ENCODE results near the gene SCN5A. TPM values are rescaled to one million over a fixed set of nuclear protein-coding genes. Genes with fewer than 3 reads are reported as not detected.

The SCN5A gene
- total and polyA plus RNA-seq, 2 experiments from 2014 or later: 10.2 to 10.6 TPM

DNA sequence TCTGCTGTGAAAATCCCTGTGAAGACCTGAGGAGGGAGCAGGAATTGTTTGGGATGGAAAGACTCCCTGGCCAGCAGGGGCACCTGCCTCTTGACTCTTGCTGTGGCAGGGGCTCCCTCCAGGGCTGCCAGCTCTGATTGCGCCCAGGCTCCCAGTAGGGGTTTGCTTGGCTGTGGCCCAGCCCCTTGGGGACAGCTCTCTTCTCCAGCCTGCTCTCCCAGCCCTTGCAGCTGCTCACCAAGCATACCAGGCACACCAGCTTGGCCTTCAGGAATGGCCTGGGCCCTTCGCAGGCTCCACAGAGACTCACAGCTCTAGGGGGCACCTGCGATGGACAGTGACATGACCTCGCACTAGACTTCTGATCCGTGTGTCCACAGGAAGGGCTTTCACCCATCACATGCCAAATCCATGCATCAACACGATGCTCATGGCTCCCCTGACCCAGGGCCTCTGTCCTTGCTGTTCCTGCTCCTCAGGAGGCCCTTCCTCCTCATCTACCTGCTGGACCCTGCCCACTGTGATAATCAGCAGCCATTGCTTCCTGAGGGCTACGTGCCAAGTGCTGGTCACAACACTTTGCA lies 61.8 kb downstream of the SCN5A start:
- no peak for ATAC-seq

More for the DNA sequence above, 61.8 kb downstream of the SCN5A start:
- Mint-ChIP-seq H3K27me3 (ENCODE audit: insufficient read depth, low read depth, poor library complexity) (peaks cover 4% of the 10 kb centered on the region), H3K36me3 (ENCODE audit: low read depth) (no peaks in the 10 kb centered on the region), H3K4me1 (no peaks in the 10 kb centered on the region; the same call in 2 of the 3 replicates), H3K4me3 (no peak overlapping the region), H3K27ac (no peak overlapping the region), H3K9me3 (no peaks in the 10 kb centered on the region)
- no peaks in the 10 kb centered on the region; the same call in 1 of the 2 replicates for H4K20me1 ChIP-seq (replicated peaks; ENCODE audit: insufficient read depth)
- H3K4me3 ChIP-seq: no peak overlapping the region
- H3K4me1 ChIP-seq (ENCODE audit: insufficient read depth): no peaks in the 10 kb centered on the region
- H3K36me3 ChIP-seq (ENCODE audit: insufficient read depth): no peaks in the 10 kb centered on the region
- H3K27me3 ChIP-seq (ENCODE audit: insufficient read depth): no peaks in the 10 kb centered on the region
- DNase-seq (ENCODE audit: low spot score): no peak
- H3K79me2 ChIP-seq (replicated peaks; ENCODE audit: insufficient read depth): no peaks in the 10 kb centered on the region
- no peak overlapping the region for H3K27ac ChIP-seq (ENCODE audit: low read depth)
- no peak overlapping the region for H3K4me2 ChIP-seq
- no peaks in the 10 kb centered on the region for H3F3A ChIP-seq (replicated peaks; ENCODE audit: low read depth)
- TF ChIP-seq NANOG (IDR thresholded peaks at IDR 0.05; ENCODE audit: borderline replicate concordance) (no peak), JUNB (IDR thresholded peaks at IDR 0.05; ENCODE audit: unreplicated experiment) (no peak)
- TF ChIP-seq, protein P1, sequence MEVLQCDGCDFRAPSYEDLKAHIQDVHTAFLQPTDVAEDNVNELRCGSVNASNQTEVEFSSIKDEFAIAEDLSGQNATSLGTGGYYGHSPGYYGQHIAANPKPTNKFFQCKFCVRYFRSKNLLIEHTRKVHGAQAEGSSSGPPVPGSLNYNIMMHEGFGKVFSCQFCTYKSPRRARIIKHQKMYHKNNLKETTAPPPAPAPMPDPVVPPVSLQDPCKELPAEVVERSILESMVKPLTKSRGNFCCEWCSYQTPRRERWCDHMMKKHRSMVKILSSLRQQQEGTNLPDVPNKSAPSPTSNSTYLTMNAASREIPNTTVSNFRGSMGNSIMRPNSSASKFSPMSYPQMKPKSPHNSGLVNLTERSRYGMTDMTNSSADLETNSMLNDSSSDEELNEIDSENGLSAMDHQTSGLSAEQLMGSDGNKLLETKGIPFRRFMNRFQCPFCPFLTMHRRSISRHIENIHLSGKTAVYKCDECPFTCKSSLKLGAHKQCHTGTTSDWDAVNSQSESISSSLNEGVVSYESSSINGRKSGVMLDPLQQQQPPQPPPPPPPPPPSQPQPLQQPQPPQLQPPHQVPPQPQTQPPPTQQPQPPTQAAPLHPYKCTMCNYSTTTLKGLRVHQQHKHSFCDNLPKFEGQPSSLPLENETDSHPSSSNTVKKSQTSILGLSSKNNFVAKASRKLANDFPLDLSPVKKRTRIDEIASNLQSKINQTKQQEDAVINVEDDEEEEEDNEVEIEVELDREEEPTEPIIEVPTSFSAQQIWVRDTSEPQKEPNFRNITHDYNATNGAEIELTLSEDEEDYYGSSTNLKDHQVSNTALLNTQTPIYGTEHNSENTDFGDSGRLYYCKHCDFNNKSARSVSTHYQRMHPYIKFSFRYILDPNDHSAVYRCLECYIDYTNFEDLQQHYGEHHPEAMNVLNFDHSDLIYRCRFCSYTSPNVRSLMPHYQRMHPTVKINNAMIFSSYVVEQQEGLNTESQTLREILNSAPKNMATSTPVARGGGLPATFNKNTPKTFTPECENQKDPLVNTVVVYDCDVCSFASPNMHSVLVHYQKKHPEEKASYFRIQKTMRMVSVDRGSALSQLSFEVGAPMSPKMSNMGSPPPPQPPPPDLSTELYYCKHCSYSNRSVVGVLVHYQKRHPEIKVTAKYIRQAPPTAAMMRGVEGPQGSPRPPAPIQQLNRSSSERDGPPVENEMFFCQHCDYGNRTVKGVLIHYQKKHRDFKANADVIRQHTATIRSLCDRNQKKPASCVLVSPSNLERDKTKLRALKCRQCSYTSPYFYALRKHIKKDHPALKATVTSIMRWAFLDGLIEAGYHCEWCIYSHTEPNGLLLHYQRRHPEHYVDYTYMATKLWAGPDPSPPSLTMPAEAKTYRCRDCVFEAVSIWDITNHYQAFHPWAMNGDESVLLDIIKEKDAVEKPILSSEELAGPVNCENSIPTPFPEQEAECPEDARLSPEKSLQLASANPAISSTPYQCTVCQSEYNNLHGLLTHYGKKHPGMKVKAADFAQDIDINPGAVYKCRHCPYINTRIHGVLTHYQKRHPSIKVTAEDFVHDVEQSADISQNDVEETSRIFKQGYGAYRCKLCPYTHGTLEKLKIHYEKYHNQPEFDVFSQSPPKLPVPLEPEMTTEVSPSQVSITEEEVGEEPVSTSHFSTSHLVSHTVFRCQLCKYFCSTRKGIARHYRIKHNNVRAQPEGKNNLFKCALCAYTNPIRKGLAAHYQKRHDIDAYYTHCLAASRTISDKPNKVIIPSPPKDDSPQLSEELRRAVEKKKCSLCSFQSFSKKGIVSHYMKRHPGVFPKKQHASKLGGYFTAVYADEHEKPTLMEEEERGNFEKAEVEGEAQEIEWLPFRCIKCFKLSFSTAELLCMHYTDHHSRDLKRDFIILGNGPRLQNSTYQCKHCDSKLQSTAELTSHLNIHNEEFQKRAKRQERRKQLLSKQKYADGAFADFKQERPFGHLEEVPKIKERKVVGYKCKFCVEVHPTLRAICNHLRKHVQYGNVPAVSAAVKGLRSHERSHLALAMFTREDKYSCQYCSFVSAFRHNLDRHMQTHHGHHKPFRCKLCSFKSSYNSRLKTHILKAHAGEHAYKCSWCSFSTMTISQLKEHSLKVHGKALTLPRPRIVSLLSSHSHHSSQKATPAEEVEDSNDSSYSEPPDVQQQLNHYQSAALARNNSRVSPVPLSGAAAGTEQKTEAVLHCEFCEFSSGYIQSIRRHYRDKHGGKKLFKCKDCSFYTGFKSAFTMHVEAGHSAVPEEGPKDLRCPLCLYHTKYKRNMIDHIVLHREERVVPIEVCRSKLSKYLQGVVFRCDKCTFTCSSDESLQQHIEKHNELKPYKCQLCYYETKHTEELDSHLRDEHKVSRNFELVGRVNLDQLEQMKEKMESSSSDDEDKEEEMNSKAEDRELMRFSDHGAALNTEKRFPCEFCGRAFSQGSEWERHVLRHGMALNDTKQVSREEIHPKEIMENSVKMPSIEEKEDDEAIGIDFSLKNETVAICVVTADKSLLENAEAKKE (CRISPR knock-in tag; IDR thresholded peaks at IDR 0.05): no peak
- no peaks in the 10 kb centered on the region for H3K9me2 ChIP-seq (ENCODE audit: insufficient read depth)
- no peak overlapping the region for H2AFZ ChIP-seq
